AG04450 (cell line): ENCODE data around the gene ADAD2. TPM values are rescaled to one million over a fixed set of nuclear protein-coding genes. Genes with fewer than 3 reads are reported as not detected.

ENCODE experiments used
- CTCF ChIA-PET: fragments of 300-600, 350-600 bp; formaldehyde crosslinking; extraction: SDS; loops from one replicate; lab custom pipeline; 2022; ENCODE audit warnings: antibody characterized with exemption, inconsistent platforms; lab: Charles Lee
- POLR2A ChIA-PET: fragments of 350-600 bp; formaldehyde crosslinking; extraction: SDS; loops from one replicate; lab custom pipeline; 2021; ENCODE audit warnings: antibody characterized with exemption, inconsistent platforms; lab: Yijun Ruan, JAX
- DNase-seq: peaks from one replicate; pipeline ENCODE4 v3.0.0-alpha.2; 2011; ENCODE audit warnings: low read depth, low spot score
- H3K27ac ChIP-seq: one replicate; pipeline ENCODE4 v1.5.1; 2012; ENCODE audit warnings: low read depth, low read length, control low read depth
- H3K27me3 ChIP-seq: one replicate; pipeline ENCODE4 v1.6.0; 2012; ENCODE audit warnings: low read length; ENCODE audit not compliant: control insufficient read depth, insufficient read depth
- H3K4me3 ChIP-seq: 2 replicates; pipeline ENCODE4 v1.5.1; 2011; ENCODE audit warnings: mild to moderate bottlenecking, low read depth, low read length, control low read depth
- H3K9me3 ChIP-seq: 2 replicates; pipeline ENCODE4 v1.5.1; 2012; ENCODE audit warnings: low read length; ENCODE audit not compliant: control insufficient read depth, insufficient read depth
- polyA plus RNA-seq: library from polyadenylated mRNA; depleted of rRNA; stranded (reverse); fragments of >200 nt; gene quantifications from 2 replicates; pipeline ENCODE4 v1.2.3, GENCODE V29; 2011
- TF ChIP-seq, protein P1 (sequence below): IDR thresholded peaks from 2 replicates; pipeline ENCODE4 v1.5.1; 2011; ENCODE audit warnings: low read depth, low read length, control low read depth, inconsistent platforms

Gene ADAD2
- polyA plus RNA-seq, 1 experiment = not detected

DNA sequence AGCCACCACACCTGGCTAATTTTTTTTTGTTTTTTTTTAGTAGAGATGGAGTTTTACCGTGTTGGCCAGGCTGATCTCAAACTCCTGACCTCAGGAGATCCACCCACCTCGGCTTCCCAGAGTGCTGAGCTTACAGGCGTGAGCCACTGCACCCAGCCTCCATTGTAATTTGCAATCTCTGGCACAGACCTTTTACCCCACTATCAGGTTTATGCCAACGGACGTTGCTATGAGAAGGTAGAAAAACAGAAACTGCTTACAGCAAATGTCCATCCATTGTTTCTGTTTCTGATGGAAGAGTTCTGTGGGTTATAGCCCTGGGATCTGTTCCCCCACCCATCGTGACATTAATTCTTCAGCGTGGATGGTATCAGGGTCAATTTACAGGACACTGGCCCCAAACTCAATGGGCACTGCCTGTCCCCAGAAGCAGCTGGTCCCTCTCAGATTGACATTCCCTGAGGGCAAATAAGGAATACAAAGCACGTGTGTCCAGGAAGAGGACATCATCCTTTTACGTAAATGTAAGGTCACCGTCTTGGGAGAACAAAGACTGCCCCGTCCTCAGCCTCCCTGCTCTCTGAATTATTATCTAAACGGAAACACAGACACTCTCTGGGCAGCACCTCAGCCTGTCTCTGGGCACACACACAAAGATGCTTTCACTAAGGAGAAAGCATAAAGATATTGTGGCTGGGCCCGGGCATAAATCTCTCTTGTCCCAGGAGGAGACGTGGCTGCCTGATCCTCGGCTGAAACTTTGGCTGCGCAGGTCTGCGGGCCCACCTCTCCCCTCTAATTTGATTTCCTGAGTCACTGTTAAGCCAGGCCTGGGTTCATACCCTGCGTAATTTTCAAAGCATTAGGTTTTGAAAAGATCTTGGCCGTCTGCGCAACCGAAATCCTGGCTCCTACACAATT lies 43.6 kb downstream of the ADAD2 start:
- CTCF ChIA-PET = interaction anchor here (0.6 kb wide), 2 partner anchors 34 to 43 kb away, joined by 3 to 4 read pairs; no protein-coding TSS in a partner anchor
- DNase-seq = no peak
- TF ChIP-seq, protein P1, sequence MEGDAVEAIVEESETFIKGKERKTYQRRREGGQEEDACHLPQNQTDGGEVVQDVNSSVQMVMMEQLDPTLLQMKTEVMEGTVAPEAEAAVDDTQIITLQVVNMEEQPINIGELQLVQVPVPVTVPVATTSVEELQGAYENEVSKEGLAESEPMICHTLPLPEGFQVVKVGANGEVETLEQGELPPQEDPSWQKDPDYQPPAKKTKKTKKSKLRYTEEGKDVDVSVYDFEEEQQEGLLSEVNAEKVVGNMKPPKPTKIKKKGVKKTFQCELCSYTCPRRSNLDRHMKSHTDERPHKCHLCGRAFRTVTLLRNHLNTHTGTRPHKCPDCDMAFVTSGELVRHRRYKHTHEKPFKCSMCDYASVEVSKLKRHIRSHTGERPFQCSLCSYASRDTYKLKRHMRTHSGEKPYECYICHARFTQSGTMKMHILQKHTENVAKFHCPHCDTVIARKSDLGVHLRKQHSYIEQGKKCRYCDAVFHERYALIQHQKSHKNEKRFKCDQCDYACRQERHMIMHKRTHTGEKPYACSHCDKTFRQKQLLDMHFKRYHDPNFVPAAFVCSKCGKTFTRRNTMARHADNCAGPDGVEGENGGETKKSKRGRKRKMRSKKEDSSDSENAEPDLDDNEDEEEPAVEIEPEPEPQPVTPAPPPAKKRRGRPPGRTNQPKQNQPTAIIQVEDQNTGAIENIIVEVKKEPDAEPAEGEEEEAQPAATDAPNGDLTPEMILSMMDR = no peak
- Histone ChIP-seq H3K27ac (no peak overlapping the region), H3K4me3 (no peak overlapping the region), H3K27me3 (peaks cover 18% of the 10 kb centered on the region), H3K9me3 (no peaks in the 10 kb centered on the region; the same call in 1 of the 2 replicates)
- POLR2A ChIA-PET = no interaction called here

DNA sequence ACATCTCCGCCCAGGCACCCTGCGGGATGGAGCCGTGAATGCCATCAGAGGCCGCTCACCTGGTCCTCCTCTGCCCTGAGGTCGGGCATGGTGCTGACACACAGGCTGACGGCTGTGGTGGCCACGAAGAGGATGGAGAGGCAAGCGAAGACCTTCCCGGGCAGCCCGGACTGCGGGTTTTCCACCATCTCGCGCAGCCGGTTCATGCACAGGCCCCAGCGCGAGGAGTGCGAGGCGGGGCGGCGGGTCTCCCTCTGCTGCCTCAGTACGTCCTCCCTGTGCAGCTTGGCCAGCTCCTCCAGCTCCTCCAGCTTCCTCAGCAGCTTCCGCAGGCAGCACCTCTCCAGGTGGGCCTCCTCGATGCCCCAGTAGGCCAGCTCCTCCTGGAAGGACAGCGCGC lies 45.7 kb downstream of the ADAD2 start:
- DNase-seq = no peak
- POLR2A ChIA-PET = no interaction called here

DNA sequence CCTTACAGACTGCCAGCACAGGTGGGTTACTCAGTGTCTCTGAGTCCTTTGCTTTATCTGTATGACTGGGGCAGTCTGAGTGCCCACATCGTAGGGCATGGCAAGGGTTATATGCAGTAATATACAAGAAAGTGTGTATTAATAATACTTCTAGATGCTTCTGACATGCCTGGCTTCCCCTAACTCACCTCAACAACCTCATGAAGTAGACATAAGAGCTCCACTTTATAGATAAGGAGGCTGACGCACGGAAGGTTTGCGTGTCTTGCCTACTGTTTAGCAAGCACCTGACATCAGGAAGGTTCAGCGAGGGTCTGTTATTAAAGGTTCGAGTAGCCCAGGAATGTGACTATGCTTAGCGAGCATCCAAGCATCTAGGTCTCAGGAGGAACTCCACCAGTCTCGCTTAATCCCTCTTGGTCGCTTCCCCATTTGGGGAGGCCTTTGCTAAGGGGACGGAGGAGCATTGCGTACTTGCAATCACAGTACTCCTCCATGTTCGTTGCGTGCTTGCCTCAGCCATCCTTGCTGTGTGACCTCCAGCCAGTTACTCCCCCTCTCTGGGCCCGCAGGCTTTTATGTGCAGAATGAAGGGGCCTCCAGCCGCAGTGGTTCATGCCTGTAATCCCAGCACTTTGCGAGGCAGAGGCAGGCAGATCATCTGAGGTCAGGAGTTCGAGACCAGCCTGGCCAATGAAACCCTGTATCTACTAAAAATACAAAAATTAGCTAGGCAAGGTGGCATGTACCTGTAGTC lies 47.2 kb downstream of the ADAD2 start:
- Histone ChIP-seq H3K27me3 (peaks cover 28% of the 10 kb centered on the region), H3K4me3 (no peak overlapping the region), H3K9me3 (no peaks in the 10 kb centered on the region; the same call in 1 of the 2 replicates), H3K27ac (no peak overlapping the region)
- ChIA-PET POLR2A (no interaction called here), CTCF (interaction anchor here (1.0 to 1.8 kb wide), 2 partner anchors 39 to 51 kb away, joined by 5 to 9 read pairs; partner anchors contain the start of gene TAF1C)
- no peak for DNase-seq
- TF ChIP-seq, protein P1 = no peak

More for the DNA sequence above, 45.7 kb downstream of the ADAD2 start:
- CTCF ChIA-PET = no interaction called here
- Histone ChIP-seq H3K9me3 (no peaks in the 10 kb centered on the region; the same call in 1 of the 2 replicates), H3K27ac (no peak overlapping the region), H3K4me3 (no peak overlapping the region), H3K27me3 (peaks cover 28% of the 10 kb centered on the region)
- TF ChIP-seq, protein P1 = no peak

DNA sequence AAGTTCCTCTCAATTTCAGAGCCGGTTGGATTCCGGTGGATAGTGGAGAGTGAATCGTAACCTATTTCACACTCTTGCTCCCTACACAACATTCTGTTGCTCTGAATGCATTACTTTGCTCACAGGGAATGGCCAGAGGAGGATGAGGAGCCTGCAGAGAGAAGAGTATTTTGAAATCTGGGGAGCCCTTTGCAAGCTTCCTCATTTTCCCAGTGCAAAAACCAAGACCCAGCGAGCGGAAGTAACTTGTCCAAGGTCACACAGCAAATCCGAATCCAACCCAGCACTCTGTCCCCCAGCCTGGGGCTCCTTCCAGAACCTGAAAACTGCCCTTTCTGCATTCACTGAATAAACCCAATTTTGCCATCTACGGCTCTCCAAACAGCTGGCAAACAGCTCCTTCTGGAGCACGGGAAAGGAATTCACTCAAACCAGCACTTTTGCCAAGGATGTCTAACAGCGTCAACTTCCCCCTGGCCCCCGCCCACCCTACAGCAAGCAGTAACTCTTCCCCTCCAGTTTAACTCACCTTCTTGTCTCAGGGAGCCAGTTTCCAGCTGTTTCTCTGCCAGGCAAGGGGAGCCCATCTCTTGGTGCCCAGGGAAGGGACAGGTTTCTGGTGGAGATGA lies 48.3 kb downstream of the ADAD2 start:
- Histone ChIP-seq H3K9me3 (no peaks in the 10 kb centered on the region; the same call in none of the 2 replicates), H3K27ac (no peak overlapping the region), H3K4me3 (no peak overlapping the region), H3K27me3 (peaks cover 28% of the 10 kb centered on the region)
- no peak for DNase-seq
- CTCF ChIA-PET = interaction anchor here (1.0 to 1.8 kb wide), 2 partner anchors 37 to 52 kb away, joined by 5 to 9 read pairs; partner anchors contain the start of gene TAF1C
- TF ChIP-seq, protein P1 = no peak
- POLR2A ChIA-PET = no interaction called here
